Measurements from ENCODE around the gene DUSP19.

- TF ChIP-seq CTCF (IDR thresholded peaks at IDR 0.05), result no peak
- no peak for TF ChIP-seq POLR2A (IDR thresholded peaks at IDR 0.05)
Measured at GRCh38 chr2:183033951-183034350, 44.6 kb upstream of the DUSP19 start.
